ENCODE data around the gene KLF13.

DNA sequence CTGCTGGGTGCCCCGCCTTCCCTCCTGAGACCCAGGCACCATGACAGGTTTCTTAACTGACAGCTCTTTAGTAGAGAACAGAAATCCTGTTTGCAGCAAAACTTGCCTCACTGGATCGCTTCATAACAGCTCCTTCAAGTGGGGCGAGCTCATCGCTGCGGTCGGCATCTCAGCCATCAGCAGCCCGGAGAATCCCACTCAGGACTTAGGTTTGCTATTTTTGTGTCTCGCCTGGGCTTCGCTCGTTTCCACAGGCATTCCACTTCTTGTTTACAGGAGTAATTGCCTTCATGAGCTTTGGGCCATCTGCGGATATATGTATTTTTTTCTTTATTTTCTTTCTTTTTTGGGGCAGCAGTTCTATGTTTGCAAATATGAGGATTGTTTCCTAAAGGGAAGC, 15.7 kb downstream of the KLF13 start:
- TF ChIP-seq, protein P1, sequence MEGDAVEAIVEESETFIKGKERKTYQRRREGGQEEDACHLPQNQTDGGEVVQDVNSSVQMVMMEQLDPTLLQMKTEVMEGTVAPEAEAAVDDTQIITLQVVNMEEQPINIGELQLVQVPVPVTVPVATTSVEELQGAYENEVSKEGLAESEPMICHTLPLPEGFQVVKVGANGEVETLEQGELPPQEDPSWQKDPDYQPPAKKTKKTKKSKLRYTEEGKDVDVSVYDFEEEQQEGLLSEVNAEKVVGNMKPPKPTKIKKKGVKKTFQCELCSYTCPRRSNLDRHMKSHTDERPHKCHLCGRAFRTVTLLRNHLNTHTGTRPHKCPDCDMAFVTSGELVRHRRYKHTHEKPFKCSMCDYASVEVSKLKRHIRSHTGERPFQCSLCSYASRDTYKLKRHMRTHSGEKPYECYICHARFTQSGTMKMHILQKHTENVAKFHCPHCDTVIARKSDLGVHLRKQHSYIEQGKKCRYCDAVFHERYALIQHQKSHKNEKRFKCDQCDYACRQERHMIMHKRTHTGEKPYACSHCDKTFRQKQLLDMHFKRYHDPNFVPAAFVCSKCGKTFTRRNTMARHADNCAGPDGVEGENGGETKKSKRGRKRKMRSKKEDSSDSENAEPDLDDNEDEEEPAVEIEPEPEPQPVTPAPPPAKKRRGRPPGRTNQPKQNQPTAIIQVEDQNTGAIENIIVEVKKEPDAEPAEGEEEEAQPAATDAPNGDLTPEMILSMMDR (conservative IDR thresholded peaks at IDR 0.05; ENCODE audit: low read depth, low read length): no peak
- TF ChIP-seq EZH2 (IDR thresholded peaks at IDR 0.05; ENCODE audit: borderline replicate concordance, low read depth, low read length, poor library complexity, severe bottlenecking): no peak
